GM19455 (cell line): ENCODE data around the gene AAMP.

Source experiments
- ATAC-seq: cut with Tn5 transposase; IDR thresholded peaks from one replicate; pipeline ENCODE4 v1.9.1; 2021; ENCODE audit not compliant: unreplicated experiment

The AAMP gene

DNA sequence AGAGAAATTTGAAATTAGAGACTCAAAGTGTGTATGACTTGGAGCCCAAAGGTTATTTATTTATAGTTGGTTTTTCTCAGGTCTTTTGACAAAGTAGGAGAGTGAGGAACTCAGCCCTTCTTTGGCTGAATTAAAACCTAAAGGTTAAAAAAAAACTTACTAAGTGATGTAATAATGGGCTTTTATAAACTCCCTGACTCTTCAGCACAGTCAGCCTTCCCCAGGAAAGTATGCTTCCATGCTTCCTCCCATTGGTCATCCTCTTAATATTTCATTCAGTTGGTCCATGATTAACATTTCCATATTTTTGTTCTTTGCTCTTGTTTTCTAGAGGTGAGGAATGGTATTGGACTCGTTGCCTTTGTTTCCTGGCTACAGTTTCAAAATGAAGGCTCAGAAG lies 45.8 kb downstream of the AAMP start:
- no peak for ATAC-seq

- ATAC-seq: no peak
Observed at GRCh38 chr2:218223046-218223445, 46.9 kb downstream of the AAMP start.

- ATAC-seq: no peak
Observed at GRCh38 chr2:218221000-218221399, 48.9 kb downstream of the AAMP start.

DNA sequence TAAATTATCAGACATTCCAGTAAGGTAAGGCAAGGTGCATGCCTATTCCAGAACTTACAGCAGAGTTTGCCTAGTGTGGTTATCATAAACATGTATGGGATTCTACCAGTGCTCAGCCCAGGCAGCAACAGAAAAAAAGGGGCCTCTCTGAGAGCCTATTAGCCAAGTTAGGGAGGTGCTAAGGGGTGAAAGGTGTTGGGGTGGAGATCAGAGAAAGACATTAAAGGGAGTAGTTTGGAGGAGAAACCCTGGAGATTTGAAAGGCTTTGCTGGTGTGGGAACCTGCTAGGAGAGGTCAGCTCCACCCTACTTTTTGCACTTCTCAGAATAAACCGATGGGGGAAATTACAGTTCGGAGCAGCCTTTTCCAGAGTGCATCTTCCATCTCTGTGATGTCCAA lies 50.0 kb downstream of the AAMP start:
- no peak for ATAC-seq

DNA sequence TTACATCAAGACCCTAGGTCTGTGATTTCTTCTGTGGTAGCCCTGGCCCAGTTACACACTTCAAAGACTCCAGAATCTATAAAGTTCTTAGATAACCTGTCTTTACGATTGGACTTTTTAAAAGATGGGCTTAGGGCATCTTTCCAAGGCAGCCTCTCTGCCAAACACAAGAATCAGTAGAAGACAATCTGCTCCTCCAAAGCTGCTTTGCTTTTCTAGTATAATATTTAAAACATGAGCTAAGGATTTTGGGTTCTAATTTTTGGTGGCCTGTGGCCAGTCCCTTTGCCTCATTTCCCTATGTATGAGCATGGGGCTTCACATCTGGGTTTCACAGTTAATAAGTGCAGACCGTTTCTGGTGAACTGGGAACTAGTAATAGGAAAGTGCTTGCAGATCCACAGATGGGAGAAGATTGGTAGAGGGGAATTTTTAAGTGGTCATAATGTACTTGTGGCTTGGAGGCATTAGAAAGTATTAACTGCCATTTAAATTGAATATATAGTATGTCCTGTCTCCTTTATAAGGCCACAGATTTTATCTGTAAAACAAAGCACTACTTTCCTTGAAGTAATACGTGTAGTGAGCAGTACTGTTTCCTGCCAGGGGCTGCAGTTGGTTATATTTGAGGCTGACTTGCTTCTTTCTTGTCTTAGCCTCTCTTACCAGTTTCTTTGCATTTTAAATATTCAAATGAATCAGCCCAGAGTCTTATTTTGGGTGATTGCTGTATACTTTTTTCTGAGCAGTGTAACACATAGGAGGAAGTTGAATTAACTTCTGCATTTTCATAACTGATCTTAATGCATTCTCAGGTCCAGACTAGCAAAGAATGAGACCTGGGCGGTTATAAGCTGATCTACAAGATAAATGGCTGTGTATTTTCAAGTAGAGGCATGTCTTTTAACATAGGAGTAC lies 51.4 kb downstream of the AAMP start:
- ATAC-seq: peak; percentile 45

- peak; percentile 31 for ATAC-seq
Observed at GRCh38 chr2:218217360-218218267, 52.3 kb downstream of the AAMP start.

DNA sequence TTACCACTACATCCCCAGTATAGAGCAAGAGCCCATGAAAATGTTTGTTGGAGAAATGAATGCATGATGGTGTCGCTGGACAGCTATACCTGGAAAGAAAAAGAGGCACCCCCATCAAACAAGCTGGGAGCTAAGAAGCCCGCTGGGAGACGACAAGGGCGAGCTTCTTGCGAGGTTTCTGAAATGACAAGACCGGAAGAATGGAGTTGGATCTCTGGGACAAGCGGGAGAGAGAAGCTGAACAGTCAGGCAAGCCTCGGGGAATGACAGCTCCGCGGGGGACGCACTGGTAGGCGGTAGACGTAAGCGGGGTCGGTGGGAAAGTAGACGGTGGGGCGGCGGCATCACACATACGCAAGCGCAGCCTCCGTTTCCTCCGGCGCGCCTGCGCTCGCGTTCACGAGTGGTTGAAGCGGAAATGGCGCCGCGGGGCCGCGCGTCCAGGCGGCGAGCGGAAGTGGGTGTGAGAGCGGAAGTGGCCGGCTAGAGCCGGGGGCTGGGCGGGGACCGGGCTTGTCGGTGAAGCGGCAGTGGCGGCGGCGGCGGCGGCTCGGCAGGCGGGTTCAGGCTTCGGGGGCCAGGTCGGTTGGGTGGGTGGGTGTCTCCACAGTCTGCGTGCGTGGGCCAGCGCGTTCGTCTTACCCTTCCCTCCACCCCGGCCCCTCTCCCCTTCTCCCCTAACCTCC lies 53.1 kb downstream of the AAMP start, which contains the start of gene ARPC2:
Gene ARPC2, plus strand, starts transcription at position 516 of the 686 bp plus-strand sequence. CDS start 282 bp downstream, outside the sequence.
- peak; percentile 63 for ATAC-seq

DNA sequence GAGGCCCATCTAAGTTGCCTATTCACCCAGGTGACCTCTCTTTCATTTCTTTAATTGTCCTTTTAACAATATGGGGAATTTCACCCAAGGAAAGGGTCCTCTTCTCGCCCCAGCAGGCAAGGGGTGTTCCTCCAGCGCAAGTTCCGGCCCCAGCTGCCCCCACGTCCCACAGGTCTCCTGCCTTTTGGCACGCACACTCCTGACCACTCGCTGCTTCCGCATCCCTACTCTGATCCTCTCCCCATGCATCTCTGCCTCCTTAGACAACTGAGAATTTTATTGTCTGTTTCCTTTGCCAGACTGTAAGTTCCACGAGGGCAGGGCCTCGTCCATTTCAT lies 53.6 kb downstream of the AAMP start:
- ATAC-seq: no peak
